ENCODE results near the gene CFAP97D1. TPM values are rescaled to one million over a fixed set of nuclear protein-coding genes. Genes with fewer than 3 reads are reported as not detected.

The CFAP97D1 gene
- total RNA-seq, 1 experiment from 2014 or later = 0.13 TPM

- peak; percentile 71; the same call in 1 of the 2 replicates for TF ChIP-seq RELA (CRISPR knock-in tag; IDR thresholded peaks at IDR 0.05; ENCODE audit: borderline replicate concordance)
- no peak for TF ChIP-seq CTCF (IDR thresholded peaks at IDR 0.05)
- no peak for TF ChIP-seq ZMAT4 (CRISPR knock-in tag; IDR thresholded peaks at IDR 0.05)
- TF ChIP-seq CREB1 (CRISPR knock-in tag; IDR thresholded peaks at IDR 0.05) = no peak; the same call in 1 of the 2 replicates
- TF ChIP-seq SMAD3 (CRISPR knock-in tag; IDR thresholded peaks at IDR 0.05; ENCODE audit: borderline replicate concordance) = no peak
- TF ChIP-seq ZNF416 (CRISPR knock-in tag; IDR thresholded peaks at IDR 0.05) = no peak
- no peak for TF ChIP-seq NR1H2 (CRISPR knock-in tag; IDR thresholded peaks at IDR 0.05)
- TF ChIP-seq OVOL2 (CRISPR knock-in tag; IDR thresholded peaks at IDR 0.05; ENCODE audit: borderline replicate concordance) = no peak
- no peak for TF ChIP-seq ATF6 (CRISPR knock-in tag; IDR thresholded peaks at IDR 0.05)
- peak; percentile 64; the same call in 1 of the 2 replicates for TF ChIP-seq ZNF263 (CRISPR knock-in tag; IDR thresholded peaks at IDR 0.05; ENCODE audit: low read depth)
- TF ChIP-seq SP1 (CRISPR knock-in tag; conservative IDR thresholded peaks at IDR 0.05) = peak; percentile 60
- TF ChIP-seq ATF1 (CRISPR knock-in tag; IDR thresholded peaks at IDR 0.05) = 0 out of 2 replicates have a peak, but pooled peaks have one; percentile 44
- TF ChIP-seq IRF2 (CRISPR knock-in tag; IDR thresholded peaks at IDR 0.05; ENCODE audit: borderline replicate concordance, low read depth) = no peak
- no peak for TF ChIP-seq AR (CRISPR knock-in tag; IDR thresholded peaks at IDR 0.05)
- no peak for TF ChIP-seq GABPB1 (CRISPR knock-in tag; IDR thresholded peaks at IDR 0.05)
- TF ChIP-seq ZNF423 (CRISPR knock-in tag; IDR thresholded peaks at IDR 0.05) = no peak
- TF ChIP-seq ZNF219 (CRISPR knock-in tag; IDR thresholded peaks at IDR 0.05; ENCODE audit: borderline replicate concordance) = peak; percentile 84
- peak; percentile 90 for TF ChIP-seq E2F5 (CRISPR knock-in tag; IDR thresholded peaks at IDR 0.05)
- no peak for TF ChIP-seq ZNF425 (CRISPR knock-in tag; conservative IDR thresholded peaks at IDR 0.05)
- peak; percentile 44; the same call in 1 of the 2 replicates for TF ChIP-seq CBFB (CRISPR knock-in tag; IDR thresholded peaks at IDR 0.05; ENCODE audit: low read depth)
- no peak for TF ChIP-seq ERG (CRISPR knock-in tag; IDR thresholded peaks at IDR 0.05)
- peak; percentile 96 for TF ChIP-seq KAT7 (CRISPR knock-in tag; IDR thresholded peaks at IDR 0.05; ENCODE audit: borderline replicate concordance)
- peak; percentile 81; the same call in 1 of the 2 replicates for TF ChIP-seq TEAD4 (CRISPR knock-in tag; IDR thresholded peaks at IDR 0.05)
- TF ChIP-seq HMGXB4 (CRISPR knock-in tag; IDR thresholded peaks at IDR 0.05) = peak; percentile 89; the same call in 1 of the 2 replicates
- TF ChIP-seq ZNF138 (CRISPR knock-in tag; conservative IDR thresholded peaks at IDR 0.05) = peak; percentile 89
- peak; percentile 88 for TF ChIP-seq NFE2L1 (CRISPR knock-in tag; IDR thresholded peaks at IDR 0.05)
- no peak for TF ChIP-seq ZNF396 (CRISPR knock-in tag; IDR thresholded peaks at IDR 0.05; ENCODE audit: borderline replicate concordance)
These were observed 24.8 kb upstream of the CFAP97D1 start (continued) for GRCh38 chr17:43755389-43755875.
